GM18861 (cell line): ENCODE data around the gene ZNF559.
"Not testable (repeated sequence)": the region's sequence is repeated elsewhere in the genome, so short reads cannot be mapped to it uniquely, and the experiment has no call there.

Source experiments
- ATAC-seq: cut with Tn5 transposase; IDR thresholded peaks from one replicate; pipeline ENCODE4 v1.9.1; 2021; ENCODE audit not compliant: unreplicated experiment

Gene ZNF559

DNA sequence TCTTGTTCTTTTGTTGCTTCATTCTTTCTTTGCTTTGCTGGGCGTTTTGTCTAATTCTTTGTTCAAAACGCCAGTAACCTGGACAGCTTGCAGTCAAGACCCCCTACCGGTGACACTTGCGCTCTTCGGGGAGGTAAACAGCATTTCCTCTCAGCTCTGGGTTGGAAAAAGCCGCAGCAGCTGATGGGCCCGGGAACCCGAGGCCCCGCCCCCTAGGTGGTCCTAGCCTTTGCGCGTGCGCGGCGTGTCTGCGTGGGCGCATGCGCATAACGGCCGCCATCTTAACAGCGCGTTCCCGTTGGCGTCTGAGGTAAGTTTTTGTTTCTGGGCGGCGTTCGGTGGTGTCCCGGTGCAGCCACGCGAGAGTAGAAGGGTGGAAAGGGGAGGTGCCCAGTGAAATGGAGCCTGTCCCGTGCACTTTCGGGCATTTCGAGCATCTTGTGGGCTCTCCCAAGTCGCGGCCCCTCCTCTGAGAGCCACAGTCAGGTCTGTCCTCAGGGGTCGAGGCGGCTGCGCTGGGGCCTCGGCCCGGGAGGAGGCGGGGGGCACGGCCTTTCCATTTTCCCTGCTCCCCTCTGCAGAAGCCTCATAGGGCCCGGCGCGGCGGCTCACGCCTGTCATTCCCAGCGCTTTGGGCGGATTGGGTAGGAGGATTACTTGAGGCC, at the start of gene ZNF559:
Gene ZNF559 (plus strand): TSS at position 261 of the 665 bp plus-strand sequence. CDS start 14,371 bp downstream, outside the sequence.
- ATAC-seq, result peak; percentile 86

GRCh38 chr19:9283485-9283884, 40.5 kb upstream of the ZNF559 start:
- not testable (repeated sequence) for ATAC-seq

- ATAC-seq, result no peak
These were observed 34.6 kb upstream of the ZNF559 start for GRCh38 chr19:9289231-9289884.

- no peak for ATAC-seq
These were observed 28.5 kb upstream of the ZNF559 start for GRCh38 chr19:9295411-9295849.

DNA sequence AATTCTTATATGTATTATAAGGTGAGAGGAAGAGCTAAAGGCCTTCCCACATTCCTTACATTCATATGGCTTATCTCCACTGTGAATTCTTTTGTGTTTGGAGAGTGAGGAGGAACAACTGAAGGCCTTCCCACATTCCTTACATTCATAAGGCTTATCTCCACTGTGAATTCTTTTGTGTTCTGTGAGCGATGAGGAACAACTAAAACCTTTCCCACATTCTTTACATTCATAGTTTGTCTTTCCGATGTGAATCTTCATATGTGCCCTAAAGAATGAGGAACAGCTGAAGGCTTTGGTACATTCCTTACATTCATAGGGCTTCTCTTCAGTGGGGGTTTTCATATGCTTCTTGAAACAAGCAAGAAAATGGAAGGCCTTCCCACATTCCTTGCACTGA, 27.6 kb upstream of the ZNF559 start:
- no peak for ATAC-seq

DNA sequence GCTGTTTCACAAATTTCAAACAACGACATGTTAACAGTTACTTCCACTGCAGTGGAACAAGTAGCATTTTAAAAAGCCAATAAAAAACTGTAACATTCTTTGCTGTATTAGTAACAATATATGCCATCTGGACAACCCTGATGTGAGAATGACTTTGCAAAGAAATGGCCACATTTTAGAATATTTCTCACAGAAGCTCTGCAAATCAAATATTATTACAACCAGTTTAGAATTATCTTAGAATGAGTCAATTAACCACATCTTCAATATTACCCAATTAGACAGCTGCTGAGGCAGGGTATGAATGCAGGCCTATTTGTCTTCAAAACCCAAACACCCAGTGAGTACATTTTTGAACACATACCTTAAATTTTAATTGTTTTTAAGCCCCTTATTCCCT, 17.5 kb upstream of the ZNF559 start:
- no peak for ATAC-seq

- ATAC-seq, result no peak
These were observed 15.7 kb upstream of the ZNF559 start for GRCh38 chr19:9308091-9308770.

DNA sequence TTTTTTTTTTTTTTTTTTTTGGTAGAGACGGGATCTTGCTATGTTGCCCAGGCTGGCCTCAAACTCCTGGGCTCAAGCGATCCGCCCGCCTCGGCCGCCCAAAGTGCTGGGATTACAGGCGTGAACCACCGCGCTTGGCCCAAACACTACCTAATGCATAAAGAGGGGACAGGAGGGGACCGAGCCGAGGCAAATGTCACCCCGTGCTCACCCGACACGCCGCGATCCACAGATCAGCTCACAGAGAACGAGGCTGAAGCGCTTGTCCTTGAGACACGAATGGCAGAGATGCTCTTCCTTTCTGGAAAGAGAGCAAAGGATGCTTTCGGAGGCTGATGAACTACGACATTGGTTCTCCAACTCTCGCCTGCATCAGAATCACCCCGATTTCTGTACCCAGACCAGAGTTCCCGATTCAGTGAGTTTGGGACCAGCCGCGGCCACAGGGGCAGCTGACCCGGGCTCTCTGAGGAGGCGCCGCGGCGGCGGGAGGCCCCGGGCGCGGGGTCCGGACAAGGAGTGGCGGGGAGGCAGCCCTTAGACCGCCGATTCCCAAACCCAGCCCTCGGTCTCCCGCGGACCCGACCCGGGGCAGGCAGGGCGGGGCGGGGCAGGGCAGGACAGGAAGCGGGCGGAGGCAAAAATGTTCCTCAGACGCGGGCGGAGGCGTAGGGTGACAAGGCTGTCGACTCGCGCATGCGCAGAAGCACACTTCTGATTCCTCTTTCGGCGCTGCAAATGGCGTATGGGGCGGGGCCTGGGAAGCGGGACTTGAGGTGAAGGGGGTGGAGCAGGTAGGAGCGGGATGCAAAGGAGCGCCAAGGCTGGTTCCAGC, 14.6 kb upstream of the ZNF559 start, which contains the start of gene ZNF699:
Gene ZNF699 (minus strand): TSS at position 700 of the 835 bp plus-strand sequence. CDS start 4,719 bp downstream, outside the sequence.
- peak; percentile 83 for ATAC-seq

DNA sequence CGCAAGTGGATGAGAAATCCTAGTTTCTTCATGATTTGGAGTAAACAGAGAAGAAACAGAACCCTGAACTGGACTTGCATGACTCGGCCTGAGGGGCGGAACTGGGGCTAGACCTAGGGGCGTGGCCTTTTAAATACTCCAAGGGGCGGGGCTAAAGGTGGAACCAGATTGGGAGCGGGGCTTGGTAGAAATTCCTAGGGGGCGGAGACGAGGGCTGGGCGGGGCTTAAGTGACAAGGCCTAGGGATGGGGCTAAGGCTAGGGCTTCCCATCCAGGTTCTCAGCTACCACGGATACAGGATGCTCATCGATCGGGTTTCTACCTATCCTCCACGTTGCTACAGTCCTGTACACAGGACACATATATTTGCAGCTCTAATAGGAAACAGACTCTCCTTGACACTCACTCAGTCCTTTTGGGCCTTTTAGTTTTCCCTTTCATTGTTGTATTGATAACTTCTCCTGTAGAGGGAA, 14.0 kb upstream of the ZNF559 start:
- ATAC-seq, result peak; percentile 25

DNA sequence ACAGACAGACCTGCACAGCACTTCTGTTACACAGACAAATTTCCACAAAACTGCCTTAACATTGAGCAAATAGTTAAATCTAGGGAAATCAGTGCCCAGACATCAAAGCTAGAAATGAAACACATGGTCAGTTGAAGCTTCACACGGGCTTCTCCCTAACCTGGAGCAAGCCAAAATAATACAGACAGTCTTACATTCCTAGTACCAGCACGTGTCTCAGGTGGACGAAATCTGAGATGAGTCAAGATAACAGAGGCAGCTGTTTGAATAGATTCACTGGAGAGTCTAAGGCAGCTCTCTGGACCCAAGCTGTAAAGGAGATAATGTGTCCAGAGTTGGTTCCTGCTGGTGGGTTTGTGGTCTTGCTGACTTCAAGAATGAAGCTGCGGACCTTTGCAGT, 10.2 kb upstream of the ZNF559 start:
- no peak for ATAC-seq

GRCh38 chr19:9321338-9321737, 2.6 kb upstream of the ZNF559 start:
- ATAC-seq, result no peak

DNA sequence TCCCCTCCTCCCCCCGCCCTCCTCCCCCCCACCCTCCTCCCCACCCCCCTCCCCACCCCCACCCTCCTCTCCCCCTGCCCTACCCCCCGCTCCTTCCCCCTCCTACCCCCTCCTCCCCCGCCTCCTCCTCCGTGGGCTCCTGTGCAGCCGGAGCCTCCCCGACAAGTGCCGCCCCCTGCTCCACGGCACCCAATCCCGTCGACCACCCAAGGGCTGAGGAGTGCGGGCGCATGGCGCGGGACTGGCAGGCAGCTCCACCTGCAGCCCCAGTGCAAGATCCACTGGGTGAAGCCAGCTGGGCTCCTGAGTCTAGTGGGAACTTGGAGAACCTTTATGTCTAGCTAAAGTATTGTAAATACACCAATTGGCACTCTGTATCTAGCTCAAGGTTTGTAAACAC, 2.2 kb upstream of the ZNF559 start:
- ATAC-seq, result not testable (repeated sequence)

- ATAC-seq, result not testable (repeated sequence)
These were observed 1.8 kb upstream of the ZNF559 start for GRCh38 chr19:9322201-9322600.

- peak; percentile 28 for ATAC-seq
These were observed 441 bp upstream of the ZNF559 start for GRCh38 chr19:9323557-9323918.

- ATAC-seq, result no peak
These were observed 594 bp downstream of the ZNF559 start for GRCh38 chr19:9324584-9324962.

DNA sequence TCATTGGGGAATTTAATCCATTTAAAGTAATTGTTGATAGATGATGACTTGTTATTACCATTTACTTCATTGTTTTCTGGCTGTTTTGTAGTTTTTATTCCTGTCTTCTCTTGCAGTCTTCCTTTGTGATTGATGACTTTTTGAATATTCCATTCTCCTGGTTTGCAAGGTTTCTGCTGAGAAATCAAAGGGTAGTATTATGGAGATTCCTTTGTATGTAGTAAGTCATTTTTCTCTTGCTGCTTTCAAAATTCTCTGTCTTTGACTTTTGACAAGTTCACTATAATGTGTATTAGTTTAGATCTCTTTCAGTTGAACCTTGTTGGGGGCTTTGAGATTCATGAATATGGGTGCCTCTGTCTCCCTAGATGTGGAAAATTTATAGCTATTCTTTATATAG, 6.0 kb downstream of the ZNF559 start:
- ATAC-seq, result no peak

DNA sequence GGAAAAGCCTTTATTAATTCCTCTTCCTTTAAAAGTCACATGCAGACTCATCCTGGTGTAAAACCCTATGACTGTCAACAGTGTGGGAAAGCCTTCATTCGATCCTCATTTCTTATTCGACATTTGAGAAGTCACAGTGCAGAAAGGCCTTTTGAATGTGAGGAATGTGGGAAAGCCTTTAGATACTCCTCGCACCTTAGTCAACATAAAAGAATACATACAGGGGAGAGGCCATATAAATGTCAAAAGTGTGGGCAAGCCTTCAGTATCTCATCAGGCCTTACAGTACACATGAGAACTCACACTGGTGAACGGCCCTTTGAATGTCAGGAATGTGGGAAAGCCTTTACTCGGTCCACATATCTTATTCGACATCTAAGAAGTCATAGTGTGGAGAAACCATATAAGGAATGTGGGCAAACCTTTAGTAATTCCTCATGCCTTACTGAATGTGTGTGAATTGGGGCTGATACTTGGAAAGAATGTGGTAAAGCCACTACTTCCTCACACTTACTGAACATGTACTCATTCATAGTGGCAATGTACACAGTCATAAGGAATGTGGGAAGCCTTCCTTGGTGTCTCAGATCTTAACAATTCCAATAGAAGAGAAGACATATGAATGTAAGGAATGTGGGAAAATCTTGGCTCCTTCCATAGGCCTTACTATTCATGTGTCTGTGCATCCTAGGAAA, 18.8 kb downstream of the ZNF559 start:
- no peak for ATAC-seq

- no peak for ATAC-seq
These were observed 21.0 kb downstream of the ZNF559 start for GRCh38 chr19:9345005-9345404.

GRCh38 chr19:9348253-9348652, 24.3 kb downstream of the ZNF559 start:
- ATAC-seq, result no peak

DNA sequence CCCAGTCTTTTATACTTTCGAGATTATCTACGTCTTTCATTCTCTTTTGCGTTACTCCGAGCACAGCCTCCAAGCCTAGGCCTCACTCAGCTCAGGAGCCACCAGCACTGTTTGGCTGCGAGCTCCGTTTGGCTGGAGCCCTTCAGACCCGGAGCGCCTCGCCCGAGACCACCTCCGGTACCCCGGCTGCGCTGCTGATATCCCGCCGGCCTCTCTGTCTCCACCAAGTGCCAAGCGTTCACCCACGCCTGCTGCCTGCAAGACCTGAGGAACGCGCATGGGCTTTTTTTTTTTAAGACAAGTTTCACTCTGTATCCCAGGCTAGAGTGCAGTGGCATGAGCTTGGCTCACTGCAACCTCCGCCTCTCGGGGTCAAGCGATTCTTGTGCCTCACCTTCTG, 24.7 kb downstream of the ZNF559 start:
- ATAC-seq, result no peak
